Measurements from ENCODE around the gene COL9A1. TPM values are rescaled to one million over a fixed set of nuclear protein-coding genes. Genes with fewer than 3 reads are reported as not detected.

COL9A1 gene
- total RNA-seq, 1 experiment from 2014 or later: not detected

DNA sequence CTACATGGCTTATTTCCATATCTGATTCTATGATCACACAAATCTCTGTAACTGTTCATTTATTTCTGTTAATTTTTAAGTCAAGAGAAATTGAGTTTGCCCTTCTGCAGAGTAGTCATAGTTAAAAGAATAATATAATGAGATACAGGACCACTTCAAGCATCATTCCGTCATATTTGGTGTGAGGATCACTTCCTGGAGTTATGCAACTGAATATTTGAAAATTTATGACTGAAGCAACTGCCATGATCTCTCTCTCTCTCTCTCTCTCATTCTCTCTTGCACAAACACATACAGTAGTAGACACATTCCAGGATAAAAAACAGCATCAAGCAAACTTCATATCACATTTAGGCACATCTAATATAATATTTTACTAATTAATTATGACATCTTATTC lies 116.4 kb downstream of the COL9A1 start:
- POLR2A ChIA-PET: no interaction called here
- no peak for DNase-seq
- Mint-ChIP-seq H3K27ac (ENCODE audit: unreplicated experiment) (no peak overlapping the region), H3K4me1 (ENCODE audit: low read depth, unreplicated experiment) (no peaks in the 10 kb centered on the region), H3K9me3 (ENCODE audit: unreplicated experiment) (no peaks in the 10 kb centered on the region), H3K36me3 (ENCODE audit: insufficient read depth, unreplicated experiment) (no peaks in the 10 kb centered on the region), H3K27me3 (ENCODE audit: insufficient read depth, unreplicated experiment) (peaks cover 4% of the 10 kb centered on the region), H3K4me3 (ENCODE audit: unreplicated experiment) (no peak overlapping the region)
- no peaks in the 10 kb centered on the region for H3K4me1 ChIP-seq
- intact Hi-C loops (cut with micrococcal nuclease; ENCODE audit: unreplicated experiment): no loop called here
- H3K36me3 ChIP-seq (ENCODE audit: control insufficient read depth, insufficient read depth, low read length): no peaks in the 10 kb centered on the region
- H3K9me3 ChIP-seq: no peaks in the 10 kb centered on the region
- TF ChIP-seq CTCF (IDR thresholded peaks at IDR 0.05; ENCODE audit: insufficient read depth in 1 of 2, low read depth in 1 of 2, low read length in 1 of 2, severe bottlenecking in 1 of 2, unreplicated experiment in 1 of 2): no peak
- no peaks in the 10 kb centered on the region for H3K27me3 ChIP-seq (replicated peaks; ENCODE audit: control insufficient read depth, insufficient read depth, low read length)
- no TSS peak for BruUV-seq (replicated peaks)
- CTCF ChIA-PET: no interaction called here
- no peak overlapping the region for H3K4me3 ChIP-seq (ENCODE audit: low read depth, low read length)

GRCh38 chr6:70184723-70185122 lies 118.2 kb downstream of the COL9A1 start:
- CTCF ChIA-PET: no interaction called here
- Mint-ChIP-seq H3K27me3 (ENCODE audit: insufficient read depth, unreplicated experiment) (no peaks in the 10 kb centered on the region), H3K9me3 (ENCODE audit: unreplicated experiment) (no peaks in the 10 kb centered on the region), H3K36me3 (ENCODE audit: insufficient read depth, unreplicated experiment) (no peaks in the 10 kb centered on the region), H3K27ac (ENCODE audit: unreplicated experiment) (no peak overlapping the region), H3K4me3 (ENCODE audit: unreplicated experiment) (no peak overlapping the region), H3K4me1 (ENCODE audit: low read depth, unreplicated experiment) (no peaks in the 10 kb centered on the region)
- intact Hi-C loops (cut with micrococcal nuclease; ENCODE audit: unreplicated experiment): no loop called here
- no TSS peak for BruUV-seq (replicated peaks)
- H3K4me1 ChIP-seq: no peaks in the 10 kb centered on the region
- DNase-seq: no peak
- no peaks in the 10 kb centered on the region for H3K36me3 ChIP-seq (ENCODE audit: control insufficient read depth, insufficient read depth, low read length)
- no peak for TF ChIP-seq CTCF (IDR thresholded peaks at IDR 0.05; ENCODE audit: insufficient read depth in 1 of 2, low read depth in 1 of 2, low read length in 1 of 2, severe bottlenecking in 1 of 2, unreplicated experiment in 1 of 2)
- no peaks in the 10 kb centered on the region for H3K27me3 ChIP-seq (replicated peaks; ENCODE audit: control insufficient read depth, insufficient read depth, low read length)
- POLR2A ChIA-PET: no interaction called here
- H3K9me3 ChIP-seq: no peaks in the 10 kb centered on the region
- H3K4me3 ChIP-seq (ENCODE audit: low read depth, low read length): no peak overlapping the region

DNA sequence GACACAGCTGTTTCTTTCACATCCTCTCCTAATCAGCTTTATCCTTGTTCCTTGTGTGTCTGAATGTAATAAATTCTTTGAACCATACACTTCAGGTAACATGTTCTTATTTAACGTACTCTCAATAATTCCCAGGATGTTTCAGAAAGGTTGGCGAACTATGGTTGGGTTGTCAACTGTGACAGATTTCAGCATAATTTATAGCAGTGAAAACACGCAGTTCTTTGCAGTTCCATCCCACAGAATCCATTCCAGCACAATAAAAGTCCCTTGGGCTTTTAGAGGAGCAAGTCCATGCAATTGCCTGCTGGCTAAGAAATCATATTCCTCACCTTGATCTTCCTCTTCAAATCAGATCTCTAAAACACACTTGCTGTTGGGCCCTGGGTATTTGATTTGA lies 119.3 kb downstream of the COL9A1 start:
- ChIA-PET POLR2A (no interaction called here), CTCF (no interaction called here)
- no peaks in the 10 kb centered on the region for H3K27me3 Mint-ChIP-seq (ENCODE audit: insufficient read depth, unreplicated experiment)
- H3K36me3 ChIP-seq (ENCODE audit: control insufficient read depth, insufficient read depth, low read length): no peaks in the 10 kb centered on the region
- H3K9me3 ChIP-seq: no peaks in the 10 kb centered on the region
- H3K4me3 ChIP-seq (ENCODE audit: low read depth, low read length): no peak overlapping the region
- no peaks in the 10 kb centered on the region for H3K9me3 Mint-ChIP-seq (ENCODE audit: unreplicated experiment)
- DNase-seq: no peak
- no peak overlapping the region for H3K4me3 Mint-ChIP-seq (ENCODE audit: unreplicated experiment)
- intact Hi-C loops (cut with micrococcal nuclease; ENCODE audit: unreplicated experiment): no loop called here
- TF ChIP-seq CTCF (IDR thresholded peaks at IDR 0.05; ENCODE audit: insufficient read depth in 1 of 2, low read depth in 1 of 2, low read length in 1 of 2, severe bottlenecking in 1 of 2, unreplicated experiment in 1 of 2): no peak
- no peaks in the 10 kb centered on the region for H3K27me3 ChIP-seq (replicated peaks; ENCODE audit: control insufficient read depth, insufficient read depth, low read length)
- no peaks in the 10 kb centered on the region for H3K4me1 ChIP-seq
- no peak overlapping the region for H3K27ac Mint-ChIP-seq (ENCODE audit: unreplicated experiment)
- no peaks in the 10 kb centered on the region for H3K36me3 Mint-ChIP-seq (ENCODE audit: insufficient read depth, unreplicated experiment)
- no TSS peak for BruUV-seq (replicated peaks)
- no peaks in the 10 kb centered on the region for H3K4me1 Mint-ChIP-seq (ENCODE audit: low read depth, unreplicated experiment)
